OCI-LY3 (cell line): ENCODE results near the gene NDST3.

Experiments used
- CTCF ChIP-seq: fragments of 200-600, 300-600 bp; sonication (generic); IDR thresholded peaks from 2 replicates; pipeline ENCODE4 v1.5.1; 2014; ENCODE audit warnings: antibody characterized with exemption, low read length, low read depth
- EZH2phosphoT487 ChIP-seq: fragments of 200-600 bp; shearing (Covaris generic); IDR thresholded peaks from 2 replicates; pipeline ENCODE4 v1.6.1; 2018; ENCODE audit warnings: antibody characterized with exemption, mixed run types, low read depth

GRCh38 chr4:118290951-118291350 lies 256.7 kb downstream of the NDST3 start:
- no peak for TF ChIP-seq CTCF
- TF ChIP-seq EZH2phosphoT487 = no peak
